Stimulated activated memory B cell treated with anti-CD40 and anti-IgM and Interleukin-4, amounts not matched to agents 10 μg/mL and 1 μg/mL and 100 μg/mL, for 72 hours (primary cell): ENCODE results near the gene AXDND1.

Experiments used
- ATAC-seq: fragments of 150-1000 bp; cut with Tn5 transposase; 2 replicates; pipeline ENCODE4 v1.10.0; 2021
- H3K27ac Mint-ChIP-seq: one replicate; pipeline ENCODE4 v1.8.0; 2022; ENCODE audit warnings: mild to moderate bottlenecking, mixed read lengths
- H3K27me3 Mint-ChIP-seq: one replicate; pipeline ENCODE4 v1.8.0; 2022; ENCODE audit warnings: mixed read lengths
- H3K36me3 Mint-ChIP-seq: one replicate; pipeline ENCODE4 v1.8.0; 2022; ENCODE audit warnings: mixed read lengths
- H3K4me1 Mint-ChIP-seq: one replicate; pipeline ENCODE4 v1.8.0; 2022; ENCODE audit warnings: mixed read lengths
- H3K4me3 Mint-ChIP-seq: one replicate; pipeline ENCODE4 v1.8.0; 2022; ENCODE audit warnings: mild to moderate bottlenecking, moderate library complexity, mixed read lengths
- H3K9me3 Mint-ChIP-seq: one replicate; pipeline ENCODE4 v1.8.0; 2022; ENCODE audit warnings: mixed read lengths

The AXDND1 gene

GRCh38 chr1:179550746-179551682 is 185.2 kb downstream of the AXDND1 start:
- H3K27me3 Mint-ChIP-seq, result no peaks in the 10 kb centered on the region
- H3K27ac Mint-ChIP-seq, result peak overlapping the region; percentile 0
- no peak overlapping the region for H3K4me3 Mint-ChIP-seq
- ATAC-seq, result peak; percentile 67
- no peaks in the 10 kb centered on the region for H3K36me3 Mint-ChIP-seq
- H3K4me1 Mint-ChIP-seq, result no peaks in the 10 kb centered on the region
- H3K9me3 Mint-ChIP-seq, result no peaks in the 10 kb centered on the region

DNA sequence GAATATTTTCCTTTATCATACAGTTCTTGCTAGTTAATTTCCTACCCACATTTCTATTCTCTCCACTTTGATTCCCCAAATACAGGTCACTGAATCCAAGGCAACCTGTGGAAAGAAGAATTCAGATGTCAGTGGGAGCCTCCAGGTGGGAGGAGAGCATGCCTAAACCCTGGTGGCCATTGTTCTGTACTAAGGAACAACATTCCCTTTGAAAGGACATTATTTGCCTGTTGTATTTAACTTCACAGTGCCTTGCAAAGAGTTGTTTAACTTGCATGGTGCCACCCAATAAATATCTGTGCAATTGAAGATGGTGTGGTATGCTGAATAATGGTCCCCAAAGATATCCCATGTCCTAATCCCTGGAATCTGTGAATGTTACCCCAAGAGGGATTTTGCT is 188.7 kb downstream of the AXDND1 start:
- H3K9me3 Mint-ChIP-seq, result no peaks in the 10 kb centered on the region
- ATAC-seq, result no peak
- no peak overlapping the region for H3K27ac Mint-ChIP-seq
- no peaks in the 10 kb centered on the region for H3K36me3 Mint-ChIP-seq
- no peaks in the 10 kb centered on the region for H3K4me1 Mint-ChIP-seq
- H3K4me3 Mint-ChIP-seq, result no peak overlapping the region
- H3K27me3 Mint-ChIP-seq, result no peaks in the 10 kb centered on the region

- H3K4me3 Mint-ChIP-seq, result no peak overlapping the region
- no peaks in the 10 kb centered on the region for H3K9me3 Mint-ChIP-seq
- H3K27me3 Mint-ChIP-seq, result no peaks in the 10 kb centered on the region
- ATAC-seq, result no peak
- H3K4me1 Mint-ChIP-seq, result no peaks in the 10 kb centered on the region
- no peaks in the 10 kb centered on the region for H3K36me3 Mint-ChIP-seq
- no peak overlapping the region for H3K27ac Mint-ChIP-seq
Observed at GRCh38 chr1:179558078-179558477, 192.3 kb downstream of the AXDND1 start.

- no peak within 1 kb of the TSS for H3K27ac Mint-ChIP-seq
- H3K27me3 Mint-ChIP-seq, result peaks cover 82% of the 10 kb centered on the region
- no peaks in the 10 kb centered on the region for H3K9me3 Mint-ChIP-seq
- ATAC-seq, result peak; percentile 50
- H3K4me1 Mint-ChIP-seq, result peaks cover 11% of the 10 kb centered on the region
- no peaks in the 10 kb centered on the region for H3K36me3 Mint-ChIP-seq
- peak within 1 kb of the TSS; percentile 44 for H3K4me3 Mint-ChIP-seq
Observed at GRCh38 chr1:179575497-179576314, 209.9 kb downstream of the AXDND1 start, which contains the start of gene NPHS2. Gene NPHS2, minus strand, starts transcription at chr1:179575948. Its CDS starts 84 bp downstream, at chr1:179575864.

GRCh38 chr1:179576509-179576908 is 210.7 kb downstream of the AXDND1 start:
- Mint-ChIP-seq H3K4me3 (peak overlapping the region; percentile 18), H3K9me3 (no peaks in the 10 kb centered on the region), H3K36me3 (no peaks in the 10 kb centered on the region), H3K27ac (no peak overlapping the region), H3K27me3 (peaks cover 79% of the 10 kb centered on the region), H3K4me1 (peaks cover 11% of the 10 kb centered on the region)
- ATAC-seq, result no peak

DNA sequence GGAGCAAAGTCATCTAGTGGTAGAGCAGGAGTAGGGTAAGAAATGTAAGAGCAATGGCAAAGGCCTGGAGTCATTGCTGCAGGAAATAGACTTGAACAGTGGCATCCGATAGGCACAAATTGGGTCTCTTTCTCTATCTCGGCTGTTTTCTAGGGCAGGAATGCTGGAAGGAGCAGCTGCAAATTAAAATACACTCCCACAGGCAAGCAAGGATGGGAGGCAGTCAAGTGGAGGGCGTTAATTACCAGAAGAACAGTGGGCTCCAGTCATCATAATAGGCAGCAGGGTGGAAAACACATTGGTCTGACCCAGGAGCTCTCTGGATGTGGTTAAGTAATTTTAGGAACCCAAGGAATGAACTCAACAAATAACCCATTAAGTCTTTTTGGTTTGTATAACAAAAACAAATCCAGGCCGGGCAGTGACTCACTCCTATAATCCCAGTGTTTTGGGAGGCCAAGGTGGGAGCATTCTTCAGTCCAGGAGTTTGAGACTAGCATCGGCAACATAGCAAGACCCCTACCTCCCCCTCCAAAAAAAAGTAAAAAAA is 218.1 kb downstream of the AXDND1 start:
- no peak for ATAC-seq
- Mint-ChIP-seq H3K27ac (no peak overlapping the region), H3K36me3 (no peaks in the 10 kb centered on the region), H3K27me3 (peaks cover 69% of the 10 kb centered on the region), H3K4me1 (no peaks in the 10 kb centered on the region), H3K9me3 (no peaks in the 10 kb centered on the region), H3K4me3 (no peak overlapping the region)

- peaks cover 62% of the 10 kb centered on the region for H3K27me3 Mint-ChIP-seq
- H3K4me1 Mint-ChIP-seq, result no peaks in the 10 kb centered on the region
- no peak overlapping the region for H3K27ac Mint-ChIP-seq
- no peaks in the 10 kb centered on the region for H3K9me3 Mint-ChIP-seq
- ATAC-seq, result peak; percentile 28
- no peak overlapping the region for H3K4me3 Mint-ChIP-seq
- H3K36me3 Mint-ChIP-seq, result no peaks in the 10 kb centered on the region
Observed at GRCh38 chr1:179586107-179586823, 220.5 kb downstream of the AXDND1 start.

GRCh38 chr1:179587336-179587735 is 221.6 kb downstream of the AXDND1 start:
- ATAC-seq, result no peak
- no peaks in the 10 kb centered on the region for H3K9me3 Mint-ChIP-seq
- H3K27ac Mint-ChIP-seq, result no peak overlapping the region
- H3K27me3 Mint-ChIP-seq, result peaks cover 64% of the 10 kb centered on the region
- no peaks in the 10 kb centered on the region for H3K36me3 Mint-ChIP-seq
- H3K4me3 Mint-ChIP-seq, result no peak overlapping the region
- H3K4me1 Mint-ChIP-seq, result no peaks in the 10 kb centered on the region

- ATAC-seq, result no peak
- Mint-ChIP-seq H3K9me3 (no peaks in the 10 kb centered on the region), H3K27ac (no peak overlapping the region), H3K36me3 (no peaks in the 10 kb centered on the region), H3K27me3 (peaks cover 65% of the 10 kb centered on the region), H3K4me1 (no peaks in the 10 kb centered on the region), H3K4me3 (no peak overlapping the region)
Observed at GRCh38 chr1:179588425-179589024, 222.8 kb downstream of the AXDND1 start.

DNA sequence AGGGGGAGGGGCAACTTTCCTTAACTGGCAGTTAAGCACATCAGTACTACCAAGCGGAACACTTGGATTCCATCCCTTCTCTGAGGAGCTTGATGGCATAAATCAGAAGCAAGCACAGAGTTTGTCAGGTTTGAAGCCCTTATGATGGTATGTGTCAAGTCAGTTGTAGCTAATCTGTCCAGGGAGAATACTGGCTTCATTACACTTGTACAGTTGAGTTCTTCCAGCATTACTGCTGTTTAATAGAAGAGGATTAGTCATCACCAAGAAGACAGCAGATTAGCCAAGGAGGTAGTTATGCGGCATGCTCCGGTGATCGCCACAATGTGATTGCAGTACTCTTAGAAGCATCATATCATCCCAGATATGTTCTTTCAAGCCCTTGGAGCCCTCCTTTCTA is 223.7 kb downstream of the AXDND1 start:
- ATAC-seq, result no peak
- H3K36me3 Mint-ChIP-seq, result no peaks in the 10 kb centered on the region
- H3K9me3 Mint-ChIP-seq, result no peaks in the 10 kb centered on the region
- H3K27ac Mint-ChIP-seq, result no peak overlapping the region
- H3K4me1 Mint-ChIP-seq, result no peaks in the 10 kb centered on the region
- peaks cover 58% of the 10 kb centered on the region for H3K27me3 Mint-ChIP-seq
- no peak overlapping the region for H3K4me3 Mint-ChIP-seq

DNA sequence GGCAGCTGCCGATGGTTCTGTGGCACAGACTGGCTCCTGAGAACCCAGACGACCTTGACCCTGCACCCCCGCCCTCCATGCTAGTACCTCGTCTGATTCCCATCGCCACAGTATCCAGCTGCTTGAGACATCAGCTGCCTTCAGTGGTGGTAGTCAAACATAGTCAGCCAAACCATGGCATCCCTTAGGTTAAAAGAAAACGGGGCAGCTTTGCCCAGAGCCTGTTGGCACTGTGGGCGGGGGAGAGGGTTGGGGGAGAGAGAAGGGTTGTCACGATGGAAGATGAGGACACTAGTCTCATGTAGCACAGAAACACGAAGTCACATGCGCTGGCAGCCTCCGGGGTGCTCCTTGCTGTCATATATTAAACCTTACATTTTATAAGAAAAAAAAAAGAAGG is 224.9 kb downstream of the AXDND1 start:
- ATAC-seq, result no peak
- Mint-ChIP-seq H3K36me3 (no peaks in the 10 kb centered on the region), H3K27me3 (peaks cover 59% of the 10 kb centered on the region), H3K4me1 (no peaks in the 10 kb centered on the region), H3K27ac (no peak overlapping the region), H3K9me3 (no peaks in the 10 kb centered on the region), H3K4me3 (no peak overlapping the region)

DNA sequence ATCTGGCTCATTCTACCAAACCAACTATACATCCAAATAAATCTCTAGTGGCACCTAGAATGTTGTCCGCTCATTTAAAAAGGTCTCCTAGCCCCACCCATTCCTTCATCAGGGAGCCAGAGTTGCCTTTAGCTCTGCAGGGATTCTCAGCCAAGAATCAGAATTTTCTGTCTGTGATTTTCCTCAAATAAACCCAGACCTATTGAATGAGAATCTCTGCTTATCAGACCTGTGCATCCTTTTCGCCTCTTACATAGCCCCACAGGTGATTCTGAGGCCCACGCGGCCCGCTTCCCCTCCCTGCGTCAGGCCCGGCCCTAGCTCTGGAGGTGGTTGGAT is 225.5 kb downstream of the AXDND1 start:
- H3K27me3 Mint-ChIP-seq, result peaks cover 53% of the 10 kb centered on the region
- no peaks in the 10 kb centered on the region for H3K9me3 Mint-ChIP-seq
- H3K27ac Mint-ChIP-seq, result no peak overlapping the region
- no peak for ATAC-seq
- H3K4me1 Mint-ChIP-seq, result no peaks in the 10 kb centered on the region
- no peaks in the 10 kb centered on the region for H3K36me3 Mint-ChIP-seq
- no peak overlapping the region for H3K4me3 Mint-ChIP-seq

GRCh38 chr1:179591592-179592580 is 226.1 kb downstream of the AXDND1 start, which contains the start of gene TDRD5:
Gene TDRD5, plus strand, starts transcription at chr1:179591832. Its CDS starts 784 bp downstream, at chr1:179592616.
- Mint-ChIP-seq H3K27me3 (peaks cover 52% of the 10 kb centered on the region), H3K4me1 (no peaks in the 10 kb centered on the region), H3K9me3 (no peaks in the 10 kb centered on the region), H3K36me3 (no peaks in the 10 kb centered on the region), H3K4me3 (no peak within 1 kb of the TSS), H3K27ac (no peak within 1 kb of the TSS)
- ATAC-seq, result peak; percentile 42
